Measurements from ENCODE around the gene TBCD.

The TBCD gene

GRCh38 chr17:82832881-82833475 is 81.1 kb downstream of the TBCD start:
- no peak for DNase-seq (ENCODE audit: low read depth)

- DNase-seq (ENCODE audit: low read depth): no peak
Measured at GRCh38 chr17:82835122-82835521, 83.3 kb downstream of the TBCD start.

- DNase-seq (ENCODE audit: low read depth): no peak
Measured at GRCh38 chr17:82835766-82836512, 84.1 kb downstream of the TBCD start.

DNA sequence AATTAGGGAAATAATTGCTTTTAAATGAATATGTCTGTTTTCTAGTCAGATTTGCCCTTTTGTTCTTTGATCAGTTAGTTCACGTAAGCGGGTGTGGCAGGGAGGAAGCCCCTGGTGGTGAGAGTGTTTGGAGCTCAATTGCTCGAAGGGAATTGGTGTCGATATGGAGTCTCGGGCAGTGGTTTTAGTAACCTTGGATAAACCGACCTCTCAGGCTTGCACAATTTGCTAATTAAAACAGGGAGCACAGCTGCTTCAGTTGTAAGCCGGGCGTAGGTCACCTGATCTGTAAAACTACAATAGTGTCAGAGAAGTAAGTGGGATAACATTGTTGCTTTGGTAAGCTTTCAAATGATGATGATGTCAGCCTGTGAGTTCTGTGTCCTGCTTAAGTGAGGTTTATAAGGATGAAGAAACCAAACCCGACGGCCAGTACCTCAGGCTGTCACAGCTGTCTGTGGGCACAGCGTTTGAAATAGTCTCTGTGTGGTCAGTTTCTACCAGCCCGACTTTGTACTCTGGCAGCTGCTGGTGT is 85.0 kb downstream of the TBCD start:
- no peak for DNase-seq (ENCODE audit: low read depth)

- DNase-seq (ENCODE audit: low read depth): no peak
Measured at GRCh38 chr17:82837586-82838320, 85.9 kb downstream of the TBCD start.

DNA sequence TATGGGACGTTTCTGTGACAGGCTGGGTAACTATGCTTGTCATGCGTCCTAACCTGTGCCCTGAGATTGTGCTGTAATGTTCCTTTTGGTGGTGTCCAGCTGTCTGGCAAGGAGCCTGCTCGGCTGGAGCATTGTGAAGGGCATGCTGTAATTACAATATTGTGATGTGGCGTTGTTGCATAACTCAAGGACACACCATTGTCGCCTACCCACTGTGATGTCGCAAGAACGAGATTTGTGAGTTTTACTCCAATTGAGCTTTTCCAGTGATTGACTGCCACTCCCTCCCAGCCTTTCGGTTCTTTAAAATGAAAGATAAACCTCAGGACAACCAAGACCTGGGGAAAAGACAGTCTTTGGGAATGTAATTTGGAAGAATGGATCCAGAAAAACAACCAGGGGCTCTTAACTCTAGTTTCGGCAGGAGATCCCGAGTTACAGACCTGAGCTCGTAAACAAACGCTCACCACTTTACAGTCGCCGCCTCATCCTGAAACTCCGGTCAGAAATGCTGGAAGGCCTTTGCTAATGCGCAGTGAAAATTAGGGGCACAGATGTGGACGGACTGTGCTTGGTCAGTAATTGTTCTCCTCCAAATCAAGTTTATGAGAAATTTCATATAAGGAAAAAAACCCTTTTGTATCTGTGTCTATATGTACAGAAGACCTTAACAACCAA is 86.7 kb downstream of the TBCD start:
- no peak for DNase-seq (ENCODE audit: low read depth)

GRCh38 chr17:82839617-82840292 is 87.9 kb downstream of the TBCD start, which contains the start of gene ZNF750:
Gene ZNF750, minus strand, starts transcription at chr17:82840022. Its CDS starts 7,568 bp downstream, at chr17:82832454.
- no peak for DNase-seq (ENCODE audit: low read depth)

- no peak for DNase-seq (ENCODE audit: low read depth)
Measured at GRCh38 chr17:82840431-82840831, 88.6 kb downstream of the TBCD start.

DNA sequence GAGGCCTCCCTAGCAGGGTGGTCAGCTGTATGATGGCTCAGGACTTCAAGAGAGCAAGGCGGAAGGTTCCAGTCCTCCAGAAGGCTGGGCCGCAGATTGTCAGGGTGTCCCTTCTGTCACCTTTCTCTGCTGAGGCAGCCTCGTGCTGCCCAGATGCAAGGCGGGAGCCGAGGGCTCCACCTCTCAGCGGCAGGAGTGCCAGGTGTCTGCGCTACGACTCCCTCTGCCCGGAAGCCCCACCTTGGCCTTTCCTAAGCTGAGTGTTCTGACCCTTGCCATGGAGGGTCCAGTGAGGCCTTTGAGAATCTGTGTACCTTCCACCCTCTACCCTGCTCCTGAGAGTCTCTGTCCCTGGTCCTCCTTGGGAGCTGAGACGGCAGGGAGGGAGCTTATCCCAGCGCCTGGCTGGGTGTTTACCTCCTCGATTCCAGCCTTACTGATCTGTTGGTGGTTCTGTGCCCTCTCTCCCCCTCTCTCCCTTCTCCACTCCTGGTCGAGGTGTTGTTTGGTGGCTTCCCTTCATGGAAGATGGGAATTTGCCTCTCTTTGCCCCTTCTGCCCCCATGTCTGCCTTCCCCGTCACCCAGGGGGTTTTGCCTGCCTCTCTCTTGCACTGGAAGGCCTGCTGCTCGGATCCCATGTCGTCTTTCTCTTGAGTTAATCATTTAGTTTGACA is 90.2 kb downstream of the TBCD start:
- DNase-seq (ENCODE audit: low read depth): no peak

DNA sequence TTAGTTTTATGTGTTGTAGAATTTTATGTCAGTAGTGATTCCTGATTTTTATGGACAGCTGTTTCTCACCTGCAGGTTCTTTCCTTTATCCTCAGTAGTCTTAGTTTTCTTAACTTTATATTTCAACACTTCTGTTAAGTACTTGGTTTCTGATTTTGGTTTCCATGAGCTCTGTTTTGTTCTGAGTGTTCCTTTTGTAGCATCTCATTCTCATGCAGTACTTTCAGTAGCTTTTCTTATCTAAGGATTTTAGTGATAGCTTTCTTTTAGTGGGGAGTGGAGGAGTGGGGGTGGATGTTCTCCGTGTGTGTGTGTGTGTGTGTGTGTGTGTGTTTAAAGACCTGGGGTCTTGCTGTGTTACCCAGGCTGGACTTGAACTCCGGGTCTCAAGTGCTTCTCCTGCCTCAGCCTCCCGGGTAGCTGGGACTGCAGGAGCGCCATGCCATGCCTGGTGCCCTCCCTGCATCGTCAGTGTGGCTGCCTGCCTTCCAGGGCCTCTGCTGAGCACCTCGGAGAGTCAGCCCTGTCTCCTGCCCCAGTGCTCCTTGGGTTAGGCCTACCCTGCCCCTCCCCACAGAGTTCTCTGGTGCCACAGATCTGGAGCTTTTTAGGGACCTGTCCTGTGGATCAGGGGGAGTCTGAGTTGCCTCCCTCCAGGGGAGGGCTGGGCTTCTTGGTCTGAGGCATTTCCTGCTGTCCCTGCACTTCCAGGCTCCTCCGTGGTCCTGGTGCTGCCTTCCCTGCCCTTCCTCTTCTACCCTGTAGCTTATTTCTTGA is 92.2 kb downstream of the TBCD start:
- DNase-seq (ENCODE audit: low read depth): no peak

DNA sequence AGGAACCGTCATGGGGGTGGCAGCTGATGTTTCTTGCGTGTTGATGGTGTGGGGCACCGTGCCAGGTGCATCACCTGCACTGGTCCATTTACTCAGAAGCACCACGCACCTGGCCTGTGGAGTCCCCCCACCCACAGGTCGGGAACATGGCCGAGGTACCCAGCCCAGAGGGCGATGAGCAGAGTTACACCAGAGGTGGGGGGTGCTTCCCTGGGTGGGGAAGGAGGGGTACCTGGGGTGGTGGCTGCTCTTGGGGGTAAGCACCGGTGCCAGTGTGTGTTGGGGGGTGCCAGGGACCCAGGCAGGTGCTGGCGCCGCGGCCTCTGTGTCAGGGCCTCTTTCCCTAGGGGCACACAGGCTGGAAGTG is 92.9 kb downstream of the TBCD start:
- DNase-seq (ENCODE audit: low read depth): no peak

GRCh38 chr17:82845163-82845807 is 93.4 kb downstream of the TBCD start:
- DNase-seq (ENCODE audit: low read depth): no peak

- no peak for DNase-seq (ENCODE audit: low read depth)
Measured at GRCh38 chr17:82846061-82846691, 94.3 kb downstream of the TBCD start.

DNA sequence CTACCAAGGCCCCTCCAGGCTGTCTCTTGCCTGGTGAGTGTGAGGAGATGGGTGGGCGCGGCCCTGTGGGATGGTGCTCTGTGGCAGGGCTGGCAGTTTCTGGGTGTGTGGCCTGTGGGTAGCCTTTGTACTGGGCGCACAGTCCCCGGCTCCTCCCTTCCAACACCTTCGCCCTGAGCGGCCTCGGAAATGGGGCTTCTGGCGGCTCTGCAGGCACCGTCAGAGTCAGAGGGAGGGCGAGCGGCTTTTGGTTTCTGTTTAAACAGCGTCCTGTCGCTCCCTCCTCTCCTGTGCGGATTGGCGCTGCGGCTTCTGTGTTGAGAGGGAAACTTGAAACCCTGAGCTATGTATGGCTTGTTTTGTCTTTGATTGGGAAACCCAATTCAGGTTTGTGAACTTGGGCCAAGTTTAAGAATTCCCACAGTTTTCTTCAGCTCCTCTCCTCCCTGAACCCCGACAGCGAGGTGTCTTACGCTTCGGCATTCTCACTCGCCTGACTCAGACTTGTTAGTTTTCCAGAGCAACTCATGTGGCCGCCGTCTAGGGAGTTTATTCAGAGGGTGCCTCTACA is 96.2 kb downstream of the TBCD start:
- no peak for DNase-seq (ENCODE audit: low read depth)

- no peak for DNase-seq (ENCODE audit: low read depth)
Measured at GRCh38 chr17:82849076-82849945, 97.4 kb downstream of the TBCD start.

DNA sequence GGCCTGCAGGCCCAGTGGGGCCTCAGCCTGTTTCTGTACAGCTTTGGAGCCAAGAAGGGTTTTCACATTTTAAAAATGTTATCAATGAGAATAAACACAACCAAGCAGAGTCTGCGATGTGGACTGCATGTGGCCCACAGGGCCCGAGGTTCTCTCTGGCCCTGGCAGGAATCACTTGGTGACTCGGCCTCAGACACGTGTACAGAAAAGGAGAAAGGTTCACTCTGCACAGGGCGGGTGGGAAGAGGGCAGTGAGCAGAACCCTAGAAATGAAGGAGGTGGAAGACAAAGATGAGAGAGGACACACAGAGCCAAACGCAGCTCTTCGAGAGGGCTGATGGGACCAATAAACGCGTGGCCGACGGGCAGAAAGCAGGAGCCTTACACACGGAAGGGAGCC is 99.5 kb downstream of the TBCD start:
- no peak for DNase-seq (ENCODE audit: low read depth)

- DNase-seq (ENCODE audit: low read depth): no peak
Measured at GRCh38 chr17:82854226-82854625, 102.4 kb downstream of the TBCD start.

GRCh38 chr17:82856361-82856760 is 104.5 kb downstream of the TBCD start:
- DNase-seq (ENCODE audit: low read depth): no peak
